Uterus (tissue), 4 donors: ENCODE results near the gene DST. TPM values are rescaled to one million over a fixed set of nuclear protein-coding genes. Genes with fewer than 3 reads are reported as not detected.

Source experiments
- DNase-seq, 2 donors: peaks; one replicate each; pipeline ENCODE4 v3.0.0-alpha.2; 2019 to 2020
- H3K27ac ChIP-seq, 2 donors: fragments of 200-600 bp; sonication (generic); 1 replicate in 1 of 2; 2 replicates in 1 of 2; pipeline ENCODE4 v1.5.1; 2016 to 2018
- H3K27me3 ChIP-seq, 2 donors: fragments of 200-600 bp; sonication (generic); one replicate each; pipeline ENCODE4 v1.5.1; 2018 to 2019; ENCODE audit warnings: control low read depth in 1 of 2
- H3K36me3 ChIP-seq, 2 donors: fragments of 200-600 bp; sonication (generic); one replicate each; pipeline ENCODE4 v1.5.1; 2019; ENCODE audit warnings: control low read depth in 1 of 2
- H3K4me1 ChIP-seq, 2 donors: fragments of 200-600 bp; sonication (generic); one replicate each; pipeline ENCODE4 v1.5.1; 2018 to 2019; ENCODE audit warnings: control low read depth in 1 of 2
- H3K4me3 ChIP-seq, 2 donors: fragments of 200-600 bp; sonication (generic); 1 replicate in 1 of 2; 2 replicates in 1 of 2; pipeline ENCODE4 v1.5.1; 2018 to 2019; ENCODE audit warnings: mild to moderate bottlenecking in 1 of 2
- H3K9me3 ChIP-seq, 2 donors: fragments of 200-600 bp; sonication (generic); one replicate each; pipeline ENCODE4 v1.5.1; 2019; ENCODE audit warnings: control low read depth in 1 of 2
- CTCF ChIP-seq, 4 experiments: fragments of 200-600 bp in 2 of 4; fragments of 450-650 bp in 2 of 4; sonication (generic) in 2 of 4; IDR thresholded peaks; one replicate each; pipeline ENCODE4 v1.5.1; 2016 to 2019; ENCODE audit warnings: antibody characterized with exemption in 4 of 4, mild to moderate bottlenecking in 2 of 4, moderate library complexity in 1 of 4
- POLR2A ChIP-seq, 2 donors: fragments of 450-650 bp; IDR thresholded peaks; one replicate each; pipeline ENCODE4 v1.6.1; 2016; ENCODE audit warnings: antibody characterized with exemption in 2 of 2, mild to moderate bottlenecking in 1 of 2, moderate library complexity in 1 of 2
- intact Hi-C: fragments of 100-400 bp; cut with DNase I; formaldehyde crosslinking; loops from one replicate; pipeline ENCODE4 v1.15.1; 2023; ENCODE audit warnings: low total_unique reads
- total RNA-seq, 4 donors: library from RNA; depleted of rRNA in 3 of 4; stranded (reverse); fragments of >200 nt in 3 of 4; gene quantifications; one replicate each; pipeline versions ENCODE4 v1.1.0 to v1.2.4, GENCODE V29; 2014 to 2023
- donor health status: DM: yes; HTN: yes; CAD: no.

Gene DST
- total RNA-seq, 4 donors from 2014 or later: 307 to 809 (median 516) TPM

DNA sequence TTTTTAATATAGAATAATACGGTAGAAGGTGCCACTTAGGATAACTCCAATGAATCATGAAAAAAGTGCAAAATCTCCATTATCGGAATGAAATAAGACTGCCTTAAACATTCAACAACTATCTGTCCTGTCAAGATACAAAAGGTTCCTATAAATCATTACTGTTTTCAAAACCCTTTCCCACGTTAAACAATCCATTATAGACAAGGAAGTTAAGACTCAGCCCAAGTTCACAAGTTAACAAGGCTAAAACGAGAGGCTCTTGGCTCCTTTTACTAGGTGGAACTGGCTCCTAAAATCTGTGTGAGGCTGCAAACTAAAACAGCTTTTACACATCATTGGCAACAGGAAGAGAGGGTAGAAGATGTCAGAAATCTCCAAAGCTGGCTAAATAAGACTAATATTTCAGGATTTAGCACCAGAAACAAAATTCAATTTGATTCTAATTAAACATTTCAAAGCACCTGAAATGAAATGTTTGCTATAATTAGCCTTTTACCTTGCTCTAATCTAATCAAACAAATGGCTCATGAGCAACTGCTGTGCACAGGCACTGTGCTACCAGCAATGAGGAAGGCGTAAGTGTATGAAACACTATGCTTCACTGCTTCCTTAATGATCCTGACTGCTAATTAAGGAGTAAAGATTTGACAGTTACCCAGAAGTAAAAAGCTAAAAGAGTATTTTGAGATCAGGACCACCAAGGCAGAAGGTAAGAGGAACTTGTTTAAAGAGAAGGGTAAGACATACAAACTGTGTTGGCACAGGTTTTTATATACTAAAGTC lies 109.7 kb downstream of the DST start:
- intact Hi-C loops: no loop called here
- Histone ChIP-seq H3K9me3 (no peaks in the 10 kb centered on the region), H3K36me3 (no peaks in the 10 kb centered on the region), H3K4me1 (peaks cover 0 to 10% of the 10 kb centered on the region in 2 donors), H3K27ac (peak overlapping the region; percentile 83 to 100), H3K27me3 (no peaks in the 10 kb centered on the region), H3K4me3 (no peak overlapping the region)
- TF ChIP-seq POLR2A (IDR thresholded peaks at IDR 0.05) (no peak), CTCF (IDR thresholded peaks at IDR 0.05) (no peak)
- no peak for DNase-seq

DNA sequence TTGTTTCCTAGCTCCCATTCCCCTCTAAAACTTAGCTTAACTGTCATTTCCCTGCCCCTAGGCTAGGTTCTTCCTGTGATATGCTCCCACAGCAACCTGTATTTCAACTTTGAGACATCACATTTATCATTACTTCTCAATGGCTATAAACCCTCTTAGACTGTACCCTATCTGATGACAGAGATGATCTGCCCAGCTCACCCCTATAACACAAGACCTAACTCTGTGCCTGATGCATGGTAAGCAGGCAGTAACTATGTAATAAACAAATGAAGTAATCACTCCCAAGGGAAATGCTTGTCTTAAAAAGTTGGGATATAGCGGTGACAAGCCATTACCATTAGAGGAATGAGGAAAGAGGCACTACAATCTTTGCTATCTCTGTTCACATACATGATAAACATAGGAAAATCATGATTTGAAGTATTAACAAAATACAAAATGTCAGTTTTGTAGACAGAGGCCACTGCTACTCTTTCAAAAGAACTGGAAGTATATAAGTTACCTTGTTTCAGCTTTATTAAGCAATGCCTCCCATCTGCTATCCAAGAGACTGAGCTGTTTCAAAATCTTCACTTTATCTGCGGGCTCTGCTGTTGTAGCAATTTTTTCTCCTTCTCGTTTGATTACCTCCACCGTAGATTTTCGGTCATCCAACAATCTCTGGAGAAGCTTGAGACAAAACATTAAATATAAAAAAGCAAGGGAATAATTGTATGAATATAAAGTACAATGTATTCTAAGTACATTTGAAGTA lies 110.7 kb downstream of the DST start:
- no peaks in the 10 kb centered on the region for H3K9me3 ChIP-seq
- DNase-seq: no peak
- no peaks in the 10 kb centered on the region for H3K27me3 ChIP-seq
- H3K4me1 ChIP-seq: peaks cover 0 to 10% of the 10 kb centered on the region in 2 donors
- intact Hi-C loops: no loop called here
- no peaks in the 10 kb centered on the region for H3K36me3 ChIP-seq
- no peak overlapping the region for H3K4me3 ChIP-seq
- H3K27ac ChIP-seq: peak overlapping the region; percentile 83 to 100
- TF ChIP-seq POLR2A (IDR thresholded peaks at IDR 0.05): no peak
- no peak for TF ChIP-seq CTCF (IDR thresholded peaks at IDR 0.05)

DNA sequence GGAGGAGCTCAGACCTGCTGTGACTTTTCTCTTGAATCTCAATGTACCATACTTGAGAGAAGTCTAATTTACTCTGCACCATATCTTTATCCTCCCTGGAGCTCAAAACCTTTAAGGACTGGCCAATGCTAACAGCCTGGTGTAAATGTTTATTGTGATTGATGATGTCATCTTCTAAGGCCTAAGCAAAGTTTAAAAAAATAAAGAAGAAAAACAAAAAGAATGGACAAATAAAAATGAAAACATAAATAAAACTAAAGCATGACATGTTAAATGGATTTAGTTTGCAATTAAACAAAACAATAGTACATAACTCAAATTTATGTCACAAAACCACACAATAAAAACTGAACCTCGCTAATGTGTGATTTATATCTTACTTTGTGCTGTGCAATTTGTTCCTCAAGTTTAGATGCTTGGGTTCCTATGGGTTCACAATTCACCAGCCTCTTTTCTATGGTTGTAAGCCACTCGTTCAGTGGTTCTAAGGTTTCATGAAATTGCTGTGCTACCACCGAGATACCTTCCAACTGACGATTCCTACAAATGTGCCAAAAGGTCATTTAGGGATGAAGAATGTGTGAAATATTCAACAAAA lies 113.0 kb downstream of the DST start:
- no peaks in the 10 kb centered on the region for H3K27me3 ChIP-seq
- H3K4me1 ChIP-seq: peaks cover 0 to 22% of the 10 kb centered on the region in 2 donors
- no peaks in the 10 kb centered on the region for H3K9me3 ChIP-seq
- intact Hi-C loops: no loop called here
- H3K4me3 ChIP-seq: no peak overlapping the region
- H3K27ac ChIP-seq: peak overlapping the region; percentile 83 to 100
- TF ChIP-seq POLR2A (IDR thresholded peaks at IDR 0.05): no peak
- no peak for TF ChIP-seq CTCF (IDR thresholded peaks at IDR 0.05)
- DNase-seq: no peak
- H3K36me3 ChIP-seq: no peaks in the 10 kb centered on the region

GRCh38 chr6:56528412-56528841 lies 114.3 kb downstream of the DST start:
- Histone ChIP-seq H3K36me3 (no peaks in the 10 kb centered on the region), H3K27ac (peak overlapping the region; percentile 83 to 100), H3K4me3 (no peak overlapping the region), H3K9me3 (no peaks in the 10 kb centered on the region), H3K27me3 (no peaks in the 10 kb centered on the region), H3K4me1 (peaks cover 0 to 19% of the 10 kb centered on the region in 2 donors)
- intact Hi-C loops: no loop called here
- TF ChIP-seq POLR2A (IDR thresholded peaks at IDR 0.05): no peak
- no peak for TF ChIP-seq CTCF (IDR thresholded peaks at IDR 0.05)
- DNase-seq: no peak
